ENCODE measurements around the gene TYSND1.
"Not testable (repeated sequence)": the region's sequence is repeated elsewhere in the genome, so short reads cannot be mapped to it uniquely, and the experiment has no call there.

Gene TYSND1

DNA sequence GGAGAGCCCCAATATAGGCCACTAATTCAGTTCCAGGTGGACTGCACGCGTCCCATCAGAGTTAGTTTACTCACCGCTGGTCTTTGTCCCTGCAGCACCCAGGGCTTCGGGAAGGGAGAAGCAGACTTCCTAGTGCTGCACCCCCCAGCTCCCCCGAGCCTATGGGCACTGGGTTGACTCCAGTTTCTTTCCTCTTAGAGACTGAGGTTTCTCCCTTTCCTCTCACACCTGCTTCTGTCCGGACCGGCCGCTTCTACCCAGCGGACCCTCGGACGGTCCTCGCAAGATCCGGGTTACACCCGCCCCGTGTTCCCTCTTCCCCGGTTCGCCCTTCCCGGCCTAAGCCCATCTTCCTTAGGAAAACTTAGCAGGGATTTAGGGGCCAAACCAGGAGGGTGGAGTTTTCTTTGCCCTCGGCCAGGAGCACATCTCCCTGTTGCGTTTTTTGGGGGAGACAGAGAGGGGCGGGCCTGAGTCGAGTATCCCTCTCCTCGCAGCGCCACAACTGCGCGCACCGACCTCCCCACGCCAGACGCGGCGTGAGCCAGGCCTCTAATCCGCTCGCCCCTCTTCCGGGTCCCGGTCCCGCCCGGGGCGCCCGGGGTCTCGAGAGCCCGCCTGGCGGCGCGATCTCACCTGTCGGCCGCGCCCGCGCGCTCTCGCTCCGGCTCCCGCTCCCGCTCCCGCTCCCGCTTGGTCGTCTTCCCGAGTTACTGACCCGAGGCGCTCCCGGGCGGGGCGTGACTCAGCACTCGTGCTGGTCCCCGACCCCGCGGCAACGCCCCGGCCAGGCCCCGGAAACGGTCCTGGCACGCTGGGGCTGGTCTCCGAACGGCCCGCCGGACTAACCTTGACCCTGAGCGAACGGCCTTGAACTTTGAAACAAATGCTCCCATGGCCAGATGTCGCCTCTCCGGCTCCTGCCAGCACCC, 14.1 kb downstream of the TYSND1 start, which contains the start of gene AIFM2:
TSS of gene AIFM2 (minus strand) at position 728 of the 932 bp plus-strand sequence. CDS start 8,741 bp downstream, outside the sequence.
- peak; percentile 21 for DNase-seq (ENCODE audit: low read depth)

GRCh38 chr10:70131560-70131937, 15.0 kb downstream of the TYSND1 start:
- no peak for DNase-seq (ENCODE audit: low read depth)

DNA sequence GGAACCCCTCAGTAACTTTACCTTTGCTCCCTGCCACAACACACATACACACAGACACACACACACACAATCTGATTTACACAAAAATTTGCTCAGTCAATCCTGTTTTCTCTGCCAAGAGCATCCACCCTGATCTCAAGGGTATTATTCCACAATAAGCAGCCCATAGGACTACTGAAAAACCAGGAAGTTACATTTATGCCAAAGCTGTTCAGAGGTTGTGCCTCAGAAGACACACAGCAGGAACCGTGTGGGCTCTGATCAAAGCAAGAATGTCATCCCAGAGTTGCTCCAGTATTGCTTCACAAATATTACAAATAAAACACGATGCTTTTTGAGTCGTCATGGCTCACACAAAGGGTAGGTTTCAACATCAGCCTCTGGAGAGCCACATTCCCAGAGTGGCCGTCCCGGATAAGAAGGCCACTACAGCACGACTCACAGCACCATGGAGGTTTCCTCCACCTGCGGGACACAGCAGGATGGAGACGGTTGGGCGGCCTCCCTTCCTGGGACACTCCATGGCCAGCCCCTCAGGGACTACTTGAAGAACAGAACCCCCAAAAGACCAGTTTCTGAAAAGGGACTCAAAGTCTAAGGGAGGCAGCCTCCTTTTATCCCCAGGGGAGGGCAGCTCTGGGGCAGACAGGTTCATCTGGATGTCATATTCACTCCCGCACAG, 15.5 kb downstream of the TYSND1 start:
- no peak for DNase-seq (ENCODE audit: low read depth)

DNA sequence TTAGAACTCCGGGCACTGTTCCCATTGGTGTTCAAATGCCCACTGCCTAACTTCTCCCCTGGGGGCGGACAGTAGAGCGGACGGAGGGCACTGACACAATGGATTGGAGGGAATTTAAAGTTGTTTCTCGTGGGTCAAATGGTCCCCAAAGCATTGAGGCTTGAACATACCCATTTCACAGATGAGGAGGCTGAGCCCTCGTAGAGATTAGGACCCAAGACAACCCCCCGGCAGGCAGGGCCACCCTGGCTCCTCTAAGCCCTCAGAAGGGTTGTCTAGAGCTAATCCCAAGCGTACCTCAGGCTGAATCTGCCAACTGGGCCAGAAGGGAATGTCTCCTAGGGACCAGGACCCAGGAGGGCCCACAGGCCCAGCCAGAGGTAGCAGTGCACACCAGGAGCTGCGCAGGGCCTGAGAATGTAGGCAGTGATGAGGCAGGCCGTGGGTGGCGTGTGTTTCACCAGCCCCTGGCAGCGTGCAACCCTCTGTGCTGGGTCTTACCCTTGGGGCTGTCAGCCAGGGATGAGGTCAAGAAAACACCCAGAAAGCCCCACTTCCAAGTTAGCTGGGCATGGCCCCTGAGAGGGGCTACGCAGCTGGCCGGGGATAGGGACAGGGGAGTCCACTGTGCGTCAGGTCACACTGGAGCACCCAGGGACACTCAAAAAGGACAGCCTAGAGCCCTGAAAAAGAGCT, 19.7 kb downstream of the TYSND1 start:
- no peak for DNase-seq (ENCODE audit: low read depth)

- DNase-seq (ENCODE audit: low read depth) = no peak
These were observed 20.5 kb downstream of the TYSND1 start for GRCh38 chr10:70125918-70126552.

DNA sequence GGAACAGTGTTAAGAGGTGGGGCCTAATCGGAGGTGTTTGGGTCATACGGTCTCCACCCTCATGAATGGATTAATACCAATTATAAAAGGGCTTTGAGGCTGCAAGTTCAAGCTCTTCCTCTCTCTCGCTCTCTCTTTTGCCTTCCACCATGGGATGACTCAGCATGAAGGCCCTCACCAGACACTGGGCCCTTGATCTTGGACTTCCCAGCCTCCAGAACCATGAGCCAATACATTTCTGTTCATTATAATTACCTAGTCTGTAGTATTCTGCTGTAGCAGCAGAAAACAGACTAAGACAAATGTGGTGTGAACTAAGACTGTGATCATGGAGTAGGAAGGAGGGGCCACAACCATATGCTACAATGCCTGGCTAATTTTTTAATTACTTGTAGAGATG, 21.6 kb downstream of the TYSND1 start:
- DNase-seq (ENCODE audit: low read depth) = no peak

- DNase-seq (ENCODE audit: low read depth) = no peak
These were observed 22.1 kb downstream of the TYSND1 start for GRCh38 chr10:70124415-70124814.

- no peak for DNase-seq (ENCODE audit: low read depth)
These were observed 22.7 kb downstream of the TYSND1 start for GRCh38 chr10:70123817-70124216.

DNA sequence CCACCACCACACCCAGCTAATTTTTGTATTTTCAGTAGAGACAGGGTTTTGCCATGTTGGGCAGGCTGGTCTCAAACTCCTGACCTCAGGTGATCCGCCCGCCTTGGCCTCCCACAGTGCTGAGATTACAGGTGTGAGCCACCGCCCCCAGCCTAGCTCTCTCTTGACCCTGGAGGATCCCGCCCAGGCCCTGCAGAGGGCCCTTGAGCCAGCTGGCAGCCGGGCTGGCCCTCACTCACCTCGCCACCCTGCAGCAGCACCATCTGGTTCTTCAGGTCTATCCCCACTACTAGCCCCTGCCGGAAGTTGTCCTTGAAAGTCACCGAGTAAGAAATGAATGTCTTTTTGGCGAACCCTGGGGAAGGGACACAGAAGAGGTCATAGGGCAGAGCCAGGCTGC, 23.3 kb downstream of the TYSND1 start:
- not testable (repeated sequence) for DNase-seq (ENCODE audit: low read depth)

DNA sequence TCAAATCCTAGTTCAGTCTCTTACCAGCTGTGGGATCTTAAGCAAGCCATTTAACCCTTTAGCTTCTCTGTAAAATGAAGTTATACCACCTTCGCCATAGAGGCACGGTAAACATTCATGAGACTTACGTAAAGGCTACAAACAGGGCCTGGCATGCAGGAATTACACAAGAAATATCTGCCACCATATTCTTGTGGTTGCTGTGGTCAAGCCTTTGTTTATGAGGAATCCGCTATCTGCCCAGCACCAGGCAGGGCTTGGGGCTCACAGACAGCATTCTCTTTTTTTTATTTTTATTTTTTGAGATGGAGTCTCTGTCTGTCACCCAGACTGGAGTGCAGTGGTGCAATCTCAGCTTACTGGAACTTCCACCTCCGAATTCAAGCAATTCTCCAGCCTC, 23.8 kb downstream of the TYSND1 start:
- no peak for DNase-seq (ENCODE audit: low read depth)

- DNase-seq (ENCODE audit: low read depth) = no peak
These were observed 25.1 kb downstream of the TYSND1 start for GRCh38 chr10:70121281-70121949.

DNA sequence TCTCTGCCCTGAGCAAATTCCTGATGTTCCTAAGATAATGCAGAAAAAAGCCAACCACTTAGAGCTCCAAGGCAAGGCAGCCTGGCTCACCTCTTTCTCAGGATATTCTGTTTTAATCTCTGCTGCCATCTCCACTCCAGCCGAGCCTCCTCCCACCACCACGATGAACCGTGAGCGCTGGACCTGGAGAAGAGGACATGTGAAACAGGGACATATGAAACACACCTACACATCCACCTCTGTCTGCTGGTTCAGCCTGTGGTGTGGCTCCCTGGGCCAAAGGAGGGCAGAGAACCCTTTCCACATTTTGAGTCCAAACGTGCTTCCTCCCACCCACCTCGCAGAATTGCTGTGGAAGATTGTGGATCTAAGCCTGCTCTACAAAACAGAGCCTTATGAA, 26.1 kb downstream of the TYSND1 start:
- DNase-seq (ENCODE audit: low read depth) = no peak

- no peak for DNase-seq (ENCODE audit: low read depth)
These were observed 26.9 kb downstream of the TYSND1 start for GRCh38 chr10:70119623-70120022.

GRCh38 chr10:70119197-70119596, 27.3 kb downstream of the TYSND1 start:
- DNase-seq (ENCODE audit: low read depth) = no peak

- DNase-seq (ENCODE audit: low read depth) = no peak
These were observed 28.3 kb downstream of the TYSND1 start for GRCh38 chr10:70118196-70118595.

DNA sequence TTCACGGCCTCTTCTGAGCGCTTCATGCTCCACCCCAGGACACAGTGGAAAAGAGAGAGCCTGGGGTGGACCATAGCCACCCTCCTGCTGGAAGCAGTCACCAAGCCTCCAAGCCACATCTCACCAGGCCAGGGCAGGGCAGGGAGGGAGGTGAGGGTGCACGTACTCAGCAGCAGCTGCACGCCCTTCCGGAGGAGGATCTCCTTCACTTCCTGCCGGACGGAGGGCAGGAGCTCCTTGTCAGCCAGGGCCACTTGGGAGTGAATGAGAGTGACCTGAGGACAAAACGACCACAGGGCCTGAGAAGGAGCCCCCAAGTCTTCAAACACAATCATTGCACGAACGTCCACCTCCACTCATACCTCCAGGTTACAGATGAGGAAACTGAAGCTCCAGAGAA, 28.9 kb downstream of the TYSND1 start:
- no peak for DNase-seq (ENCODE audit: low read depth)

DNA sequence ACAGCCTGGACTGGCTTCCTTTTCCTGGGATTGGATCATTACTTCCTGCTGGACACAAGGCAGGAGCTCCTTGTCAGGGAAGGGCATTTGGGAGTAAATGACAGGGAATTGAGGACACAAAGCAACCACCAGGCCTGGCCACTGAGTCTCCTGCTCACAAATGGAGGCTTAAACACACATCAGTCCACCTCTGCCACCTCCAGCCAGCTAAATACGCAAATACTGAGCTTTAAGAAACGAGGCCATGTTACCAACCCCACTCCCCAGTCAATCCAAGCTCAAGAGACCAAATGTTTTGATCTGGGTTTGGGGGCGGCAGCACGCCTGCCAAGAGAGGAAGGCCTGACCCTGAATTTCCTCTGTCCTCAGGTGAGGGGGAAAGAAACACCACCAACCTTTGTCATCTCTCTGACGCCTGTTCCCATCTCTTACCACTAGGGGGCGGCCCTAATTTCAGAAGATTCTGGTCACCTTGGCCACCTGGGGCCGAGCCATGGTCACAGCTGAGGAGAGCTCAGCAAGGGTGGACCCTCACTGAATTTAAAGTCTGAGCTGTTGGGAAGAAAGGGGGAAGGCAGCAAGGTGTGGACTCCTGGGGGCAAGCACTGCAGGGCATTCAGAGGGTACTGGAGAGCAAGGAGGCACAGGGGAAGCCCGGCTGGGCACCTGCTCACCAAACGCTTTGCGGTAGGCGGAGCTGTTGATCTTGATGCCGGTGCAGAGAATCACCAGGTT, 30.4 kb downstream of the TYSND1 start:
- peak; percentile 38 for DNase-seq (ENCODE audit: low read depth)

DNA sequence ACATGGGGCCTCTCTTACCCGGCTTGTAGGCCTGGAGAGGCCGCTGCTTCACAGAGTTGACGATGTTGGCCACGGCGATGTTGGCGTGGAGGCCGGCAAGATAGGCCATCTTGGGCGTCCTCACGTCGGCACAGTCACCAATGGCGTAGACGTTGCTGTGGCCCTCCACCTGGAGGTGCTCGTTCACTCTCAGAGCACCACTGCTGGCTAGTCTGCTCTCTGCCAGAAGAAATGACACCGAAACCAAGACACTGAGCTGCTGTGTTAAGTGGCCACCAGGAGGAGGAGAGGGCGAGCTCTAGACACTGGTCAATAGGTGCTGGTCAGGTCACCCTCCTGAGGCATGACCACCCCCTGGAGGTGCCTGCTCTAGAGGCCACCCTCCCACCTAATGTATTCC, 31.6 kb downstream of the TYSND1 start:
- DNase-seq (ENCODE audit: low read depth) = no peak

DNA sequence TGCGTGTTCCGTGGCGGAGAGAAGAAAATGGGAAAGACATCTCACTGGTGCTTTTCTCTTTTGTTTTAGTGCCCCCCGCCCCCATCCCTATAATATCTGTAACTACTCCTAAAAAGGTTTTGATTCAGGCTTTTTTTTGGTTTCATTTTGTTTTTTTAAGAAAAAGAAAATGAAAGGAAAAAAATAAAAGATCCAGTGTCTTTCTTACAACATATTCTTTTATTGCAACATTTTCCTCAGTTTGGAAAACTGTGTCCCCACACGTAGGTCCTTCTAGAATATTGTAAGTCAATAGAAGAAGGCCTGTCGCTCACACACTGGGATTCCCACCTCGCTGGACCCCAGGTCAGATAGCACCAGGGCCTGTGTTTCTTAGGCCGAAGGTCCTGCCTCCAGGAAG, 34.4 kb downstream of the TYSND1 start:
- no peak for DNase-seq (ENCODE audit: low read depth)

GRCh38 chr10:70111496-70111895, 35.0 kb downstream of the TYSND1 start:
- no peak for DNase-seq (ENCODE audit: low read depth)

Measured in stimulated activated CD8-positive, alpha-beta memory T cell treated with anti-CD3 and anti-CD28 coated beads, Interleukin-4, amount 100 ng/mL, for 24 hours (primary cell).